ENCODE data around the gene GCAT. TPM values are rescaled to one million over a fixed set of nuclear protein-coding genes. Genes with fewer than 3 reads are reported as not detected.

The GCAT gene
- total RNA-seq, 1 experiment from 2014 or later: 32.3 TPM

- no peak for DNase-seq
- Histone ChIP-seq H3K9me3 (ENCODE audit: insufficient read depth, low read depth) (no peaks in the 10 kb centered on the region), H3K27ac (no peak overlapping the region), H3K4me1 (replicated peaks; ENCODE audit: insufficient read depth) (peaks cover 6% of the 10 kb centered on the region), H3K9me2 (ENCODE audit: insufficient read depth) (no peaks in the 10 kb centered on the region), H4K20me1 (ENCODE audit: insufficient read depth) (peaks cover 59% of the 10 kb centered on the region), H3K4me2 (no peak overlapping the region), H3K4me3 (no peak overlapping the region), H3K36me3 (ENCODE audit: low read depth) (peaks cover 77% of the 10 kb centered on the region), H3F3A (ENCODE audit: insufficient read depth, low read depth) (peaks cover 78% of the 10 kb centered on the region), H2AFZ (no peak overlapping the region), H3K79me2 (ENCODE audit: low read depth) (peaks cover 55% of the 10 kb centered on the region), H3K27me3 (ENCODE audit: insufficient read depth, low read depth) (no peaks in the 10 kb centered on the region)
- CTCF ChIA-PET: interaction anchor here (0.6 kb wide), 2 partner anchors 8 to 28 kb away, joined by 3 to 4 read pairs; no protein-coding TSS in a partner anchor
- TF ChIP-seq, protein P1, sequence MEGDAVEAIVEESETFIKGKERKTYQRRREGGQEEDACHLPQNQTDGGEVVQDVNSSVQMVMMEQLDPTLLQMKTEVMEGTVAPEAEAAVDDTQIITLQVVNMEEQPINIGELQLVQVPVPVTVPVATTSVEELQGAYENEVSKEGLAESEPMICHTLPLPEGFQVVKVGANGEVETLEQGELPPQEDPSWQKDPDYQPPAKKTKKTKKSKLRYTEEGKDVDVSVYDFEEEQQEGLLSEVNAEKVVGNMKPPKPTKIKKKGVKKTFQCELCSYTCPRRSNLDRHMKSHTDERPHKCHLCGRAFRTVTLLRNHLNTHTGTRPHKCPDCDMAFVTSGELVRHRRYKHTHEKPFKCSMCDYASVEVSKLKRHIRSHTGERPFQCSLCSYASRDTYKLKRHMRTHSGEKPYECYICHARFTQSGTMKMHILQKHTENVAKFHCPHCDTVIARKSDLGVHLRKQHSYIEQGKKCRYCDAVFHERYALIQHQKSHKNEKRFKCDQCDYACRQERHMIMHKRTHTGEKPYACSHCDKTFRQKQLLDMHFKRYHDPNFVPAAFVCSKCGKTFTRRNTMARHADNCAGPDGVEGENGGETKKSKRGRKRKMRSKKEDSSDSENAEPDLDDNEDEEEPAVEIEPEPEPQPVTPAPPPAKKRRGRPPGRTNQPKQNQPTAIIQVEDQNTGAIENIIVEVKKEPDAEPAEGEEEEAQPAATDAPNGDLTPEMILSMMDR (conservative IDR thresholded peaks at IDR 0.05): no peak
- no peak for TF ChIP-seq EZH2 (IDR thresholded peaks at IDR 0.05; ENCODE audit: low read depth)
- BruUV-seq (replicated peaks): no TSS peak
- intact Hi-C loops (cut with micrococcal nuclease; ENCODE audit: unreplicated experiment): no loop called here
- POLR2A ChIA-PET (ENCODE audit: unreplicated experiment): interaction anchor here (0.7 kb wide), 1 partner anchor 49 kb away, joined by 3 read pairs; no protein-coding TSS in a partner anchor
Observed at GRCh38 chr22:37855462-37855861, 47.7 kb downstream of the GCAT start.

DNA sequence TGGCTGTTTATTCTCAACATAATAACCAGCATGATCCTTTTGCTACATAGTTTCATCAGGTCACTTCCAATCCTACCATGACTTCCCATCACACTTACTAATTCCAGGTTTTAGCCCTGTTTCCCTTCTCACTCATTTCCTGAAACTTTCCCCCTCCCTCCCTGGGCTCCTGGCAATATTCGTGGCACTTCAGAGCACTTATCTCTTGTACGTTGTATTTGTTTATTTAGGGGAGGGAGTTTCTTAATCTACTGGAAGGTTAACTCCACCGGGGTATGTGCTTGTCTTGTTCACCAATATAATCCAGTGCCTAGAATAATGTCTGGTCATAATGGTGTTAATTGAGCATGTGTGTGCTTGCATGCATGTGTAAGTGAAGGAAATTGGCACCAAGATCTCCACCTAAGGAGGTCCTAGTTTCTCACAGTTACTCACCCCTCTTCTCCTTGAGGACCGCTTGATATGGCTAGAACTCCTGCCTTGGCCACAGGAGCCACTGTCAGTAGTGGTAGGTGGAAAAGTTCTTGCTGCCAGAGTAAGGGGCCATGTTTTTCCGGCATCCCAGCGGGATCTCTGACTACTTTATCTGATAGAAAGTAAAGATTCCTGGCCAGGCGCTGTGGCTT lies 53.2 kb downstream of the GCAT start:
- POLR2A ChIA-PET (ENCODE audit: unreplicated experiment): no interaction called here
- H4K20me1 ChIP-seq (ENCODE audit: insufficient read depth): peaks cover 45% of the 10 kb centered on the region
- no TSS peak for BruUV-seq (replicated peaks)
- H3K4me3 ChIP-seq: no peak overlapping the region
- peaks cover 21% of the 10 kb centered on the region for H3K79me2 ChIP-seq (ENCODE audit: low read depth)
- H3K27me3 ChIP-seq (ENCODE audit: insufficient read depth, low read depth): no peaks in the 10 kb centered on the region
- TF ChIP-seq EZH2 (IDR thresholded peaks at IDR 0.05; ENCODE audit: low read depth): no peak
- TF ChIP-seq, protein P1 (conservative IDR thresholded peaks at IDR 0.05): no peak
- H3K36me3 ChIP-seq (ENCODE audit: low read depth): peaks cover 62% of the 10 kb centered on the region
- H3K9me3 ChIP-seq (ENCODE audit: insufficient read depth, low read depth): no peaks in the 10 kb centered on the region
- no peaks in the 10 kb centered on the region for H3K4me1 ChIP-seq (replicated peaks; ENCODE audit: insufficient read depth)
- no peak overlapping the region for H3K4me2 ChIP-seq
- intact Hi-C loops (cut with micrococcal nuclease; ENCODE audit: unreplicated experiment): no loop called here
- H3F3A ChIP-seq (ENCODE audit: insufficient read depth, low read depth): peaks cover 76% of the 10 kb centered on the region
- no peak overlapping the region for H2AFZ ChIP-seq
- no peak overlapping the region; the same call in 1 of the 2 replicates for H3K27ac ChIP-seq
- no peak for DNase-seq
- CTCF ChIA-PET: interaction anchor here (1.2 kb wide), 1 partner anchor 43 kb away, joined by 3 read pairs; no protein-coding TSS in a partner anchor
- no peaks in the 10 kb centered on the region for H3K9me2 ChIP-seq (ENCODE audit: insufficient read depth)

DNA sequence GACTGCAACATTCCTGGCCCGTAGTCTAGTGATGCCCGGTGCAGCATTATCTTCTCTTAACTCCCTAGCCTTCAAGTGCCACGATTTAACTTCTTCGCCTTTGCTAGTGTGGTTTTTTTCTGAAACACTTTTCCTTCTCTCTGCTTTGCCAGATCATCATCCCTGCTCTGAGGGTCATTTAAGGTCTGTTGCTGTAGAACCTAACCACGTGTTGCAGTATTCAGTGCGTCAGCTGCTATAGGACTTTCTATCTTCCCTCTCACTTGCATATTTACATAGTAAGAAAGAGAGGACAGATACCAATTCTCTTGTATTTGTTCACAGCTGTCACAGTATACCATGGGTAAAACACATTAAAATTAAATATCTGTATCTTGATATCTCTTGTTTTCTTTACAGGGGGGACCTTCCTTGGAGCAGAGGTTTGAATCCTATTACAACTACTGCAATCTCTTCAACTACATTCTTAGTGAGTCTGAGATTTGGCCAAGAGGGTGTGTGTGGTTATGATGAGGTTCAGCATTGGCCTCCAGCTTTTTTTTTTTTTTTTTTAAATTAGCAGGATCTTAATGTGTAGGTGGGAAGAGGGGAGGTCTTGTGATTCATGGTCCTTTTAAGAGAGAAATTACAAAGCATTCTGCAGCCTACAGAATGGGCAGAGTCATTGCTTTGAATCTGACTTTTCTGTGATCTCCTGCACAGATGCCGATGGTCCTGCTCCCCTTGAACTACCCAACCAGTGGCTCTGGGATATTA lies 55.0 kb downstream of the GCAT start:
- H3K9me2 ChIP-seq (ENCODE audit: insufficient read depth): no peaks in the 10 kb centered on the region
- no peaks in the 10 kb centered on the region for H3K9me3 ChIP-seq (ENCODE audit: insufficient read depth, low read depth)
- TF ChIP-seq EZH2 (IDR thresholded peaks at IDR 0.05; ENCODE audit: low read depth): no peak
- TF ChIP-seq, protein P1 (conservative IDR thresholded peaks at IDR 0.05): no peak
- peaks cover 26% of the 10 kb centered on the region for H3K79me2 ChIP-seq (ENCODE audit: low read depth)
- peaks cover 76% of the 10 kb centered on the region for H3F3A ChIP-seq (ENCODE audit: insufficient read depth, low read depth)
- no peaks in the 10 kb centered on the region for H3K27me3 ChIP-seq (ENCODE audit: insufficient read depth, low read depth)
- ChIA-PET CTCF (interaction anchor here (0.5 to 1.7 kb wide), 11 partner anchors 7 to 1311 kb away, joined by 3 to 22 read pairs (median 3); no protein-coding TSS in a partner anchor), POLR2A (ENCODE audit: unreplicated experiment) (interaction anchor here (0.6 to 1.0 kb wide), 3 partner anchors 25 to 846 kb away, joined by 3 to 9 read pairs (median 5); no protein-coding TSS in a partner anchor)
- peaks cover 66% of the 10 kb centered on the region for H3K36me3 ChIP-seq (ENCODE audit: low read depth)
- H4K20me1 ChIP-seq (ENCODE audit: insufficient read depth): peaks cover 49% of the 10 kb centered on the region
- H3K4me1 ChIP-seq (replicated peaks; ENCODE audit: insufficient read depth): no peaks in the 10 kb centered on the region
- DNase-seq: no peak
- no peak overlapping the region for H2AFZ ChIP-seq
- H3K4me2 ChIP-seq: no peak overlapping the region
- intact Hi-C loops (cut with micrococcal nuclease; ENCODE audit: unreplicated experiment): loop anchor here (1.0 to 2.0 kb wide), 3 partner anchors 45 to 324 kb away; no protein-coding TSS in a partner anchor
- H3K4me3 ChIP-seq: no peak overlapping the region
- no peak overlapping the region for H3K27ac ChIP-seq
- no TSS peak for BruUV-seq (replicated peaks)

All from PC-9 (cell line).